CD4-positive, alpha-beta T cell (primary cell): ENCODE data around the gene SNX7. TPM values are rescaled to one million over a fixed set of nuclear protein-coding genes. Genes with fewer than 3 reads are reported as not detected.

Experiments used
- ATAC-seq: fragments of 200-7000 bp; cut with Tn5 transposase; one replicate; pipeline ENCODE4 v1.10.0; 2022; ENCODE audit warnings: mild to moderate bottlenecking; ENCODE audit not compliant: poor library complexity
- CTCF ChIA-PET: fragments of 350-600 bp; sonication (Branson Sonifier 250); formaldehyde crosslinking; loops from one replicate; lab custom pipeline; 2021; ENCODE audit warnings: antibody characterized with exemption, inconsistent platforms; lab: Charles Lee
- POLR2A ChIA-PET: fragments of 350-600 bp; sonication (Branson Sonifier 250); formaldehyde crosslinking; loops from one replicate; lab custom pipeline; 2021; ENCODE audit warnings: antibody characterized with exemption, inconsistent platforms; lab: Charles Lee
- DNase-seq, 14 experiments: peaks; one replicate each; pipeline ENCODE4 v3.0.0-alpha.2; 2013 to 2020; ENCODE audit warnings: mixed read lengths in 2 of 14
- H3K27ac ChIP-seq, 2 donors: one replicate each; pipeline versions ENCODE4 v1.5.1 to v1.7.0; 2013; ENCODE audit warnings: low read length in 2 of 2, low read depth in 1 of 2, mild to moderate bottlenecking in 1 of 2
- H3K27me3 ChIP-seq, 2 experiments: 1 replicate in 1 of 2; 2 replicates in 1 of 2; pipeline versions ENCODE4 v1.6.1 to v1.7.0; 2013; ENCODE audit warnings: low read length in 2 of 2, control low read depth in 1 of 2, mild to moderate bottlenecking in 1 of 2, moderate library complexity in 1 of 2; ENCODE audit not compliant: insufficient read depth in 2 of 2, control insufficient read depth in 1 of 2
- H3K36me3 ChIP-seq: one replicate; pipeline ENCODE4 v1.6.1; 2013; ENCODE audit warnings: low read length, control low read depth; ENCODE audit not compliant: insufficient read depth
- H3K4me1 ChIP-seq: one replicate; pipeline ENCODE4 v1.6.1; 2013; ENCODE audit warnings: low read length, control low read depth; ENCODE audit not compliant: insufficient read depth
- H3K4me3 ChIP-seq: one replicate; pipeline ENCODE4 v1.5.1; 2013; ENCODE audit warnings: mild to moderate bottlenecking, low read length, moderate library complexity
- H3K9me3 ChIP-seq, 2 experiments: 1 replicate in 1 of 2; 2 replicates in 1 of 2; pipeline versions ENCODE4 v1.6.1 to v1.7.0; 2013; ENCODE audit warnings: low read length in 2 of 2, mild to moderate bottlenecking in 2 of 2, control low read depth in 1 of 2, moderate library complexity in 1 of 2; ENCODE audit not compliant: control insufficient read depth in 1 of 2, insufficient read depth in 1 of 2
- H3K27ac Mint-ChIP-seq: one replicate; pipeline ENCODE4 v1.8.0; 2020; ENCODE audit warnings: mixed read lengths
- H3K27me3 Mint-ChIP-seq: one replicate; pipeline ENCODE4 v1.8.0; 2021; ENCODE audit warnings: mixed read lengths
- H3K36me3 Mint-ChIP-seq: one replicate; pipeline ENCODE4 v1.8.0; 2021; ENCODE audit warnings: low read depth, mixed read lengths
- H3K4me1 Mint-ChIP-seq: one replicate; pipeline ENCODE4 v1.8.0; 2021; ENCODE audit warnings: low read depth, mixed read lengths
- H3K4me3 Mint-ChIP-seq: one replicate; pipeline ENCODE4 v1.8.0; 2020; ENCODE audit warnings: mild to moderate bottlenecking, mixed read lengths
- H3K9me3 Mint-ChIP-seq: one replicate; pipeline ENCODE4 v1.8.0; 2020; ENCODE audit warnings: mixed read lengths
- CTCF ChIP-seq: fragments of 200-600 bp; IDR thresholded peaks from one replicate; pipeline ENCODE4 v1.8.0; 2022; ENCODE audit warnings: antibody characterized with exemption, mild to moderate bottlenecking
- intact Hi-C, 2 experiments: fragments of 100-400 bp; cut with DNase I in 1 of 2; cut with micrococcal nuclease in 1 of 2; formaldehyde crosslinking; loops; one replicate each; pipeline versions ENCODE4 v1.15.1 to v1.9.0; 2023 to 2025; cut with DNase I, micrococcal nuclease
- total RNA-seq, 174 experiments: library from RNA in 2 of 174; stranded (reverse) in 2 of 174; gene quantifications; one replicate each; pipeline ENCODE4 v1.2.3 and lab custom pipeline; 2021 to 2026

The SNX7 gene
- total RNA-seq, 2 experiments from 2014 or later = not detected

- POLR2A ChIA-PET = no interaction called here
- TF ChIP-seq CTCF = no peak
- H3K36me3 Mint-ChIP-seq = no peaks in the 10 kb centered on the region
- no peak for DNase-seq
- no peaks in the 10 kb centered on the region for H3K9me3 Mint-ChIP-seq
- no peaks in the 10 kb centered on the region for H3K27me3 ChIP-seq
- intact Hi-C loops = no loop called here
- CTCF ChIA-PET = no interaction called here
- no peaks in the 10 kb centered on the region for H3K9me3 ChIP-seq
- H3K4me3 Mint-ChIP-seq = no peak overlapping the region
- H3K27me3 Mint-ChIP-seq = no peaks in the 10 kb centered on the region
- H3K36me3 ChIP-seq = no peaks in the 10 kb centered on the region
- no peaks in the 10 kb centered on the region for H3K4me1 ChIP-seq
- no peaks in the 10 kb centered on the region for H3K4me1 Mint-ChIP-seq
- H3K27ac Mint-ChIP-seq = no peak overlapping the region
- ATAC-seq = no peak
- no peak overlapping the region for H3K4me3 ChIP-seq
- no peak overlapping the region for H3K27ac ChIP-seq
Measured at GRCh38 chr1:98709906-98710305, 48.4 kb downstream of the SNX7 start.

- no peaks in the 10 kb centered on the region for H3K4me1 Mint-ChIP-seq
- no peaks in the 10 kb centered on the region for H3K36me3 Mint-ChIP-seq
- ChIA-PET CTCF (no interaction called here), POLR2A (no interaction called here)
- TF ChIP-seq CTCF = no peak
- no peaks in the 10 kb centered on the region for H3K27me3 ChIP-seq
- no peaks in the 10 kb centered on the region for H3K4me1 ChIP-seq
- H3K4me3 Mint-ChIP-seq = no peak overlapping the region
- H3K27ac Mint-ChIP-seq = no peak overlapping the region
- no peaks in the 10 kb centered on the region for H3K36me3 ChIP-seq
- H3K9me3 ChIP-seq = no peaks in the 10 kb centered on the region
- peaks cover 23% of the 10 kb centered on the region for H3K27me3 Mint-ChIP-seq
- intact Hi-C loops = no loop called here
- H3K9me3 Mint-ChIP-seq = no peaks in the 10 kb centered on the region
- DNase-seq (no peak), ATAC-seq (no peak)
- no peak overlapping the region for H3K4me3 ChIP-seq
- H3K27ac ChIP-seq = no peak overlapping the region
Measured at GRCh38 chr1:98723574-98723973, 62.1 kb downstream of the SNX7 start.

- DNase-seq = no peak
- H3K27me3 Mint-ChIP-seq = peaks cover 25% of the 10 kb centered on the region
- no peak overlapping the region for H3K27ac Mint-ChIP-seq
- POLR2A ChIA-PET = no interaction called here
- Histone ChIP-seq H3K4me3 (no peak overlapping the region), H3K27ac (no peak overlapping the region), H3K4me1 (no peaks in the 10 kb centered on the region), H3K27me3 (no peaks in the 10 kb centered on the region), H3K36me3 (no peaks in the 10 kb centered on the region), H3K9me3 (no peaks in the 10 kb centered on the region)
- H3K4me1 Mint-ChIP-seq = no peaks in the 10 kb centered on the region
- CTCF ChIA-PET = no interaction called here
- ATAC-seq = no peak
- no peaks in the 10 kb centered on the region for H3K36me3 Mint-ChIP-seq
- TF ChIP-seq CTCF = no peak
- H3K9me3 Mint-ChIP-seq = no peaks in the 10 kb centered on the region
- H3K4me3 Mint-ChIP-seq = no peak overlapping the region
- intact Hi-C loops = no loop called here
Measured at GRCh38 chr1:98732985-98733781, 71.7 kb downstream of the SNX7 start.
